Measurements from ENCODE around the gene PAK5.

DNA sequence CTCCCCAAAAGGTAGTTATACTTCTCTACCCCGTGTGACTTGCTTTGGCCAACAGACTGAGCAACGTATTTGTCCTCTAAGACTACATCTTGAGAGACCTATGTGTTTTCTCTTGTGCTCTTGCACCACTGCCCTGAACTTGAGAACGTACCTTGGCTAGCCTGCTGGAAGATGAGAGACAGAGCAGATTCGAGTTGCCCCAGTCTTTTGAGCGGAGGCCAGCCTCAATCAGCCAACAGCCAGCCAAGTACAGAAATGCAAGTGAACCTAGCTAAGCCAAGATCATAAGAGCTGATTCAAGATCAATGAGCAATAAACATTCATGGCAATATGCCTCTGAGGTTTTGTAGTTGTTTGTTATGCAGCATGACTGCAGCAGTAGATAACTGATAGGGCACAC lies 98.4 kb downstream of the PAK5 start:
- TF ChIP-seq EZH2 (IDR thresholded peaks at IDR 0.05; ENCODE audit: insufficient read depth, poor library complexity, severe bottlenecking) (no peak), EZH2phosphoT487 (IDR thresholded peaks at IDR 0.05; ENCODE audit: insufficient read depth, low read depth) (no peak)

Measured in GM23248 (cell line).